Suppressor macrophage treated with lipopolysaccharide for 4 hours (primary cell): ENCODE data around the gene ATP2A3.

Experiments
- DNase-seq: peaks from one replicate; pipeline ENCODE4 v3.0.0-alpha.2; 2020

The ATP2A3 gene

DNA sequence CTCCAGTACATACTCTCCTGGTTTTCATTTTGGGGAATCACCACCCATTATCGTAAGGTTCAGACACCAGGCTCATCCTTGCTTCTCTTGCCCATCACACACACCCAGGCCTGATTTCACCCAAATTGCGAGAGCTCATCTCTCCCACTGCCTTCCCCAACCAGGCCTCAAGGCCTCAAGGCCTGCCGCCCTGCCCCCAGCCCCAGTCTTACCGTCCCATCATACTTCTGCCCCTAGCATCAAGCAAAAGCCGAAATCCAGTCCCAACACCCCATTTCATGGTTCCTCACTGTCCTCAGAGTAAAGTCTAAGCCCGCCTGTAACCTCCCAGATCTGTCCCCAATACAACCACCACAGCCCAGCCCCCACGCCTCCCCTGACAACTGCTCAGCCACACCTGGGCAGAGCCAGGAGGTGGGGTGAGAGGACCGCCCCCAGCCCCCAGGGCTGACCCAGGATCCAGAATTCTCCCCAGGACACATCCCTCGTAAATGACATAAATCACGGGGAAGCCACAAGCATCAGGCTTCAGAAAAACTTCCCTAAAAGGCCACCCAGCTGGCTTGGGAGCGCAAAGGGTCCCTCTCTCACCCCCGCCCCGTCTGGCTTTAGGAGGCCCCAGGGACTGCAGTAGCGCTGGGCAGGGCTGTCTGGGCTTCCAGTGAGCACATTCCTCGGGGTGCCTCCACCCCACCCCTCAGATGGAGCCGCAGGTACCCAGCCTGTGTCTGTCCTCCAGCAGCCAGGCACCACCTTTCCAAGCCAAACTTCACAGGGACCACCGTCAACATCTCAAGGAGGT is 38.4 kb downstream of the ATP2A3 start:
- DNase-seq = no peak

DNA sequence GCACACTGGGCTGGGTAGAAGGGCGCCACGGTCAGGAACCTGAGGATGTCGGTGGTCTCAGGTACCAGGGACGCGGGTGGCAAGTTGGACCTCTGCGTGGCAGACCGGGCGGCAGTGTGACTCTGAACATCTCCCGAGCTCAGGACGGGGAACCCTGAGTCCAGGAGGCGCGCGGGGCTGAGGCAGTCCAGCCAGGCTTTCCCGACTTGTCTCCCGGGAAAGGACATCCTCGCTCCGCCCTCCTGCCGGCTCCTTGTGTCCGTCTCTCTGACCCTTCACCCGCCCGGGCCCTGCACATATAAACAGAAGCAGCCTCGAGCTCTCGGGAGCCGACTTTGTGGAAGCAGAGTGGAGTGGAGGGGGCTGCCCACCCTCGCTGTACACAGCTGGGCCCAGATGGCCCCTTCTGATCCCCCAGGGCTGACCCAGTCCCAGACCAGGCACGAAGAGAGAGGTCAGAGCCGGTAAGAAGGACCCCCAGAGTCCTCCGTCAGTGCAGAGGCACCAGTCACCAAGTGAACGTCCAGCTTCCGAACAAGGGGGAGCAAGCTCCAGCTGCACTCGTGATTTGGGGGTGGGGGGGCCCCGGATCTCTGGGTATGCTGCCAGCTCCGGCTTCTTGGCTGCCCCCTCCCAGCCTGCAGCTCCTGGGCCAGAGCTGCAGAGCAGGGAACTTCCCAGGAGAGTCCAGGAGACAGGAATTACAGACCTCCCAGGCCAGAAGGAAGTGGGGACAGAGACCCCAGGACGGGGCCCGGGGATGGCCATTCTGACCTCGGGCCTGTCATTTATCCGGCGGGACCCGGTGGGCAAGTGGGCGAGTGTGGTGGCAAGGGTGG is 39.5 kb downstream of the ATP2A3 start:
- no peak for DNase-seq

DNA sequence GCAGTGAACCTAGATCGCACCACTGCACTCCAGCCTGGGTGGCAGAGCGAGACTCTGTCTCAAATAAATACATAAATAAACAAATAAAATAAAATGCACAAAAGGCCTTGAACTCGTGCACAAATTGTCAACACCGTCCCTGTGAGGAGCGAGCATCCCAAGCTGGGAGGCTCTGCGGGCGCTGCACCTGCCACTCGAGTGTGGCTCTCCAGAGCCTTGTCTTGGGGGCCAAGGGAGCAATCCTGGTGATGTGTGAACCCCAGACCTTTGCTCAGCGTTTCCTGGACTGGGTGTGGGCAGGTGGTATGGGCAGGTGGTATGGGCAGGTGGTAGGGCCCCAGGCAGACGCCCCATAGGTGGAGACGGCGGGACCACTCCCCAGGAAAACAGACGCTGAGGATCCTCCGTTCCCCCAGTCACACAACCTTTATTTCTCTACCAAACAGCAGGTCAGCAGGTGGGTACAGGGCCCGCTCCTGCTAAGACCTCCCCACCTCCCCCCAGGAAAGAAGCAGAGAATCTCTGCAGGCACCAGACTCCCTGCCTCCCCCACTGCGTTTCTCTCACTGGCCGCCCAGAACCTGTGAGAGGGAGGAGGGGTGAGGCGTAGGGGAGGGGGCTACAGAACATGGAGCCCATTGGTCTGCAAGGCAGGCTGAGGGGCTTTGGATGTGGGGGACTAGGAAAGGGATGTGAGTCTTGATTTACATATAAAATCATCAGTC is 40.6 kb downstream of the ATP2A3 start:
- no peak for DNase-seq

DNA sequence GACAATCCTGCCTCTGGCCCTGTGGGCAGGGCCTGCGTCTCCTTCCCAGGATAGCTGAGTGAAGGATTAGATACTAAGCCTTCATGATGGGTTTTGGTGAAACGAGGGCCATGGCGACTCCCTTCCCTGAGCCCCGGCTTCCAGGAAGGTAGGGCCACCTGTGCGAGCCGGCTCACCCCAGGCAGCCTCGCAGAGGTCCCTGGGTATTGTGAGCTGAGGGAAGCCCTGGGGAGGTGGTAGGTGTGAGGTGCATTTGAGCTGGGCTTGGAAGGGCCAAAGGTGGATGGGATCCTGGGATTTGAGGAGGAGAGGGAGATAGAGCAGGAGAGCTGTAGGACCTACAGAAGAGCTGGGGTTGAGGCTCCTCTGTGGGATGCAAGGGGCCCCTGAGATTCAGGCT is 41.5 kb downstream of the ATP2A3 start:
- no peak for DNase-seq

DNA sequence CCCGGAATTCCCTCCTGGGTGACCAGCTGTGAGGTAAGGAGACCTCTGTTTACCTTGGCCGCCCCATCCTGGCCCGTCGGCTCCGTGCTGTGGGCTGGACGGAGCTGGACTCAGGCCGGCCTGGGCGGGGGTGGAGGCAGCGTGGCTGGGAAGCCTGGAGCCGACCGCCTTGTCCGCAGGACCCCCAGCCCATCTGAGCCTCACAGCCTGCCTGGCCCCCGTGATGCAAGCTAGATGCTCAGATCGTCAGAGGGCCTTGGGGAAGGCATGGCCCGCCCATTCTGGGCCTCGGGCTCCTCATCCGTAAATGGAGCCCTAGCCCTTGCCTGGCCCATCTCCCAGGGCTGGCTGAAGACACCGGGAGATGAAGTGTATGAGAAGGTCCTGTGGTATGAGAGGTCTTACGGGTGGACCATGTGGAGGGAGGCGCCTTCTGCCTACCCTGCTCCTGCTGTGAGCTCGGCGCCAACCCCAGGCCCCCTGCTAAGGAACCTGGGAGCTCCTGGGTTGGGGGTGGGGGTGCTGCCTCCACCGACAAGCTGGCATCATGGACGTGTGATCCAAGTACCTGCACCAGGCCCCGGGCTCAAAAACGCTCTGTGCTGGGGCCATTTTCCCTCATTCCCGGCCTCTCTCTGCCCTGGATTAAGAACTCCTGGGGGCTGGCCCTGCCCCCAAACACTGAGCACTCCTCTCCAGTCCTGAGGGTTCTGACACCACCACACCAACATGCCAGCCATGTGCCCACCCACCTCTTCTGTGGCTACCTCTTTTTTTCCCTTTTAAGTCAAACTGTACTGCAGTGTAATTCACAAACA is 42.5 kb downstream of the ATP2A3 start:
- no peak for DNase-seq

DNA sequence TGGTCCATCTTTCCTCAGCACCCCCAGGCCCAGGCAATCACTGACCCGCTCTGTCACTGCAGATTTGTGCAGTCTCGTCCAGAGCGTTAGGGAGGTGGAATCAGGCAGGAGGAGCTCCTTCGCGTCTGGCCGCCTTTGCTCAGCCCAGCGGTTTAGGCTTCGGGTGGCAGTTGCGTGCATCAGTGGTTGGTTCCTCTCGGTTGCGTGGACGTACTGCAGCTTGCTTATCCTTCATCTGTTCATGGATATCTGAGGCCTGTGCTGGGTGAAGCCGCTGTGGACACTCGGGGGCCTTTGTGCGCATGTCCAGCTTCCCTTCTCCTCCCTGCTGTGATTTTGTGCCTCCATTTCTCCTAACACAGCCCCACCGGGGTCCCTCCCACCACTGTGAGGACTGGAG is 43.2 kb downstream of the ATP2A3 start:
- DNase-seq = no peak

DNA sequence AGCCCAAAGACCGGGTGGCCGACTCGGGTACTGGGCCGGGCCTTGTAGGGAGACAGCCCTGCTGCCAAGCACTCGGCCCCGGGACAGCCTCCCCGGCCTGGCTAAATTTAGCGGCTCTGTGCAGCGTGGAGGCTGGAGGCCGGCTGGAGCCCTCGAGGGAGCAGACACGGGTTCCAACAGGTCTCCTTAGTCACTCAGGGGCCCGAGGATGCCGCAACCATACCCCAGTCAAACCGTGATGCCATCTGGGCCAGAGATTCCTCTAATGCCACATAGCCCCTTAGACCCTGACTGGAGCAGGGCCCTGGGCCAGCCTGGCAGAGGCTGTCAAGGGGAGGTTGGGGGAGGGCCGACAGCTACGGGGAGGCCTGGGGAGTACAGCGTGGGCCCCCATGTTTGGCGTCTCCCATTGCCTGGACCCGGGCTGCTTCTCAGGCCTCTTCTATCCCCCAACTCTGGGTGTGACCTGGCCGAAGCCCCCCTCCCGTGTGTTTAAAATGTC is 45.1 kb downstream of the ATP2A3 start:
- no peak for DNase-seq

DNA sequence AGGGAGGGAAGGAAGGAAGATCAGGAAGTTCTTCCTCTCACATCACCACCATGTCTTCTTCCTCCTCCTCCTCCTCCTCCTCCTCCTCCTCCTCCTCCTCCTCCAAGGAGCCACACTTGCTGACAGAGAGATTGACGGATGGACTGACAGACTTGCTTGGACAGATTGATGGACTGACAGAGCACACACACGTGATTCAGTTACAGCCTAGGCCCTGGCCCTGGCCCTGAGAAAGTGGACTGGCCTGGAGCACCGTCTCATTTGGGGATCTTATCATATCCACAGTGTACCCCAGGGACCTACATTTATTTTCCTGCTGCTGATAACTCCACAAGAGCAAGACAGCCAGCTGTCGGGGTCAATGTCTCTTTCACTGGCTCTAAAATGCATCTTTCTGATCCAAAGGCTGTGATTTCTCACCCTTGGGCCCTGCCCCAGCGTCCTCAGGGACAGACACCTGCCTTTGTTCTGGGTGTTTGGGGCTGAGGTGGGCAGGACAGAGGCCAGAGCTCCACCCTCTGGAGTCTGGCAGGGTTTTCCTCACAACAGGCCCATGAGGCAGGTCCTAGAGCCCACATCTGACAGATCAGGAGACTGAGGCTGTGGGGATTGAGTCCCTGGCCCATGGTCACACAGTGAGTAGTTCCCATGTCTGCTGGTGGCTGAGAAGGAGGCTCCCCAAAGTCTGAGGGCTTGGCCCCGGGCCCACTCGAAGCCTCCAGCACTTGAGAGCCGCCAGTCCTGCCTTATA is 45.7 kb downstream of the ATP2A3 start:
- DNase-seq = no peak

DNA sequence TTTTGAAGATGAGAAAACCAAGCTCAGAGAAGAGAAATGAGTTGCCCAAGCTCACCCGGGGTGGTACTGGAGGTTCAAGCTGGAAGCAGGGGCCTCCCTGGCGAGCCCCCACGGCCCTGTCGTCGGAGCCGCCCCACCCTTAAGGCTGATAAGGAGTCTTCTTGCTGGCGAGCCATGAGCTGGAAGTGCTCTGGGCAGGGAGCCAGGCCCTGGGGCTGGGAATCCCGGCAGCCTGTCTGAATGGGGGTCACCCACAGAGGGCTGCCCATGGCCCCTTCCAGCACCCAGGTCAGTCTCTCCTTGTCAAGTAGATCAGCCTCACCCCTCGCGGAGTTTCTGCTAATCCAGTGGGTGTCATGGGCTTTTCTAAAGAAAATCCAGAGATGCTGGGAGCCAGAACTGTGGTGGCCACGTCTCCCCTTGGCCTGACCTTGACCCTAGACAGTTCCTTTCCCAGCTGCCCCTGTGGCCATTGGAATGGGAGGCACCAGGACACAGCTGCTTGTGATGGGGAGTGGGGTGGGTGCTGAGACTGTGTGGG is 46.8 kb downstream of the ATP2A3 start:
- DNase-seq = no peak

DNA sequence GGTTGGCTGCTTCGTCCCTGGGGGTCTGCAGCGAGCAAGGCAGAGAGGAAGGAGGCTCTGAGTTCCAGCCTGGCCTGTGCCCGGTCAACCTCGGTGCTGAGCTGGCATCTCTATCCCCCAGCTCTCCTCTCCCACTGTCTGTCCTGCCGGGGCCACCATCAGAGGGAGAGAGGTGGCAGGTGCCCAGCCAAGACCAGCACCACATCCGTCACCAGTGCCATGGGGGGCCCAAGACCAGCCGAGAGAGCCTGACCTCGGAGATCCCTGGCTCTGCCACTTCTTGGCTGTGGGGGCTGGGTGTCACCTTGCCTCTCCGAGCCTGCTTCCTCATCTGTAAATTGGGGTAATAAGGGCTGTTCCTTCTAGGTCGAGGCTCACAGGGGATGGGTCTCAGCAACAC is 47.4 kb downstream of the ATP2A3 start:
- DNase-seq = no peak

DNA sequence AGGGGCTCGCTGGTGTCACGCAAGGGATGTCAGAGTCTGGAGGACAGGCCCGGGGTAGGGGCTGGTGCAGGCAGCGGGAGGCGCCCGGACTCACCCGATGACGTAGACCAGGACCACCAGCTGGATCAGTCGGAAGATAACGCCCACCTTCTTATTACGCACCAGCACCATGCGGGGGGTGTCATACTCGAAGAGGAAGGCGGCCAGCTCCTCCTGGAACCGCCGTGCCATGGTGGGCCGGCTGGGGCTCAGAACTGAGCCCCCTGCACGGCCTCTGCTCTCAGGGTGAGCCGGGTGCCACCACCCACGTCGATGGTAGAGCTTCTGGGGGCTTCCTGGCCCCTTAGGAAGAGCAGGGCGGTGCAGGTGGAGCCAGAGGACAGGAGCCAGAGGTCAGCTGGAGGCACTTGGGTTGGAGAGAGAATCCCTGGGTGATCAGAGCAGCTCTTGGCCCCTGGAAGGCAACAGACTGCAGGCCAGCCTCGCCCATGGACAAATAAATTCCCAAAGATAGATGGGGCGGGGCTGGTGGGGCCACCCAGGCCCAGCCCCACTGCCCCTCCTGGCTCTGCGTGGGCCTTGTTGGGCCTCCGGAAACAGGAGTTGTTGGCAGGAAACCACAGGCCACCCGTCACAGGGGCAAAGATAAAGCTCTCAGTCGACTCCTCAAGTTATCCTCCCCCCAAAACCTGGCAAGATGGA is 48.1 kb downstream of the ATP2A3 start, which contains the start of gene P2RX1:
TSS of gene P2RX1 (minus strand) at position 471 of the 702 bp plus-strand sequence. CDS start at position 231, 240 bp downstream.
- peak; percentile 59 for DNase-seq

DNA sequence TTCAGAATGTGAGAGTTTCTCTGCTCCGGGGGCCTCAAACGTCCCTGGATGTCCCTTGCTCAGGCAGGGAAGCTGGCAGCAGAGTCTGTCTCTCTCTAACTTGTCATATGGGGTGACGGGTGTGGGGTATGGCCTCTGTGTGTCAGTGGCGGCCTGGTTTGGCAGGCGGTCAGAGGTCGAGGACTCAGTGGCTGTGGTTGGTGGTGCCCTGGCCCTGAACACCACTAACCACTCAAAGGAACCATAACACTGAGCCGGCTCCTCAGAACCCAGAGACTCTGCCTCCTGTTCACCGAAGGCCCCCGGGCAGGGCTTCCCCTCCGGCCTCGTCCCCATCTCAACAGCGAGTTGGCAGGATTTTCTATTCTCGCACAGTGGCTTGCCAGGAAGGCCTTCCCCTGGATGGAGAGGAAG is 48.6 kb downstream of the ATP2A3 start:
- DNase-seq = peak; percentile 43

DNA sequence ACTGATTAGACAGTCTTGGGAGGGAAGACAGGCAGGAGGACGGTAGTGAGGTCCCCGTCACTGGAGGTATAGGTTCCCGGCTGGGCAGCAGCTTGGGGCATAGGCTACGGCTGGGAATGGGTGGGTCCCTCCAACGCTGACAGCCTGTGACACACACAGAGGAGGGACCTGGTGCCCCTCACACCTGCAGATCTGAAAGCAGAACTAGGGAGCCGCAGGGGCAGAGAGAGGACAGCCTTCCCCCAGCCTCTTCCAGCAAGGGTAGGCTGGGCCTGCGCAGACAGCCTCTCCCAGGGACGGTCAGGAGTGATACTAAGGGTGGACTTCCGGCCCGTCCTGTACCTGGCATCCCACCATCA is 49.9 kb downstream of the ATP2A3 start:
- no peak for DNase-seq

DNA sequence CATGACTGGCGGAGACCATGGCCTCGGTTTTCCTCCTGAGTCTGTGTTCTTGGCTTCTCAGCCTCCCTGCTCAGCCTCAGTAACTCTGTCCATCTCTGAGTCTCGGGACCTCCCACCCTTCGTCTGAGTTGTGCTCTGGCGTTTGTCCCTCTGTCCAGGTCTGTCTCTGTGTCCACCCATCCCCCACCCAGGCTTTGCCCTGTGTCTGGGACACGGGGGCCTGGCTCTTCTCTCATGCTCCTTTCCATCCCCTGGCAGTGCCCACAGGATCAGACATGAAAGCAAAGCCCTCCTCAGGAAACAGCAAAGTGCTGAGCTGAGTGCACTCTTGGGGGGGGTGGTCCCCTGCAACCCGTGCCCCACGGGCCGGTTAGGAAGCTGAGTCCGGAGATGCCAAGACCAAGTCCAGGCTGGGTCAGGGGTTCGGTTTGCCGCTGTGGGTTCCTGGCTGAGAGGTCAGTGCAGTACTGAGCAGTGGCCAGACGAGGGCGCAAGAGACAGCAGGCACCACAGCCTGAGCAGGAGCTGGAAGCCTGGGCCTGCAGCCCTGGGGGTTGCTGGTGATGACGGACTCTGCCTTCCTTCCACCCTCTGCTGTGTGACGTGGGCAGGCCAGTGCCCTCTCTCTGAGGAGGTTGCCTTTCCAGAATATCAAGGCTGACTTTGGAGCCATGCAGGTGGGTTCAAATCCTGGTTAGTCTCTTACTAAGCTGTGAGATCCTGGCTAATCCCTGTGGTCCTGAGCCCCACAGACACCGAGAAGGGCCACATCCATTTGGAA is 50.5 kb downstream of the ATP2A3 start:
- DNase-seq = peak; percentile 88

DNA sequence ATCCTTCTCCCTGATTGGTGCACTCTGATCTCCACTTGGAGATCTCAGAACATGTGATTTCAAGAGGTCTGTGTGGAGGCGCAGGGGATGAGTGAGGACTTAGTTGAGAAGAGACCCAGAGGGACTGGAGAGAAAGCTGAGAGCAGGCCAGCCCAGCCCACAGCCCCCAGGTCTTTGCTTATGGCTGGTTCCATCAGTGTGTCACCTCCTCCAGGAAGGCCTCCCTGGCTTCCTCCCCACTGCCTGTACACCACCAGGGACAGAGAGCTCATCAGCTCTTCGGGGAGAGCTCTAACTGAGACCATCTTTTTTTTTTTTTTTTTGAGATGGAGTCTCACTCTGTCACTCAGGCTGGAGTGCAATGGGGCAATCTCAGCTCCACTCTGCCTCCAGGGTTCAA is 51.4 kb downstream of the ATP2A3 start:
- no peak for DNase-seq

DNA sequence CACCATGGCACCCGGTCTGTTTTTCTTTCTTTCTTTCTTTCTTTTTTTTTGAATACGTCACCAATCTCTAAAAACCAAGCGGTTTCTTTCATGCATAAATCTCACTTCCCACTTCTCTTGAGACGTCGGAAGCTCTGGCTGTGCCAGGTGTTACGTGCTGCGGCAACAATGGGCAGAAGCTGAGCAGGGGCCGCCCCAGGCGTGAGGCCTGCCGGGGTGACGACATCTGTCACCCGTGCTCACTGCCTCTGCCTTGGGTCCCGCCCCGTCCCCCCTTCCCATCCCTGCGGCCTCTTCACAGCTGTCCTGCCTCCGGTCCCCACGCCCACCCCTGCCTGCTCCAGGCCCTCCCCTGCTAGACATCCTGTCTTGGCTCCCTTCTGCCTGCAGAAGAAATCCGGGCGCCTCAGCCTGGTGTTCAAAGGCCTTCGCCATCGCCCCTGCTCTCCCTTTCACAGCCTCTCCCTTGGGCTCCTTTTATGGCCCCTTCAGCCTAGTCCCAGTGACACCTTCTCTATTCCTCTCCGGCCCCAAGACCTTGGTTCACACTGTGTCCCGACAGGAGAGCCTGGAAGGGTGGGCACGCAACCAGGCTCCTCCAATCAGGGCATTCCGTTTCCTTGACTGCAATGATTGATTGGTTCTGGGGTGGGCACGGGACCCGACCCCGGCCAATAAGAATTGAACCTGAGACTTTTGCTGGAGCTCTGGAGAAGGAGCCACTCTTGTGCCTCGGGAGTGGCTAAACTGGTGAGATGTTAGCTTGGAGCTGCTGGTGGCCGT is 52.8 kb downstream of the ATP2A3 start:
- peak; percentile 62 for DNase-seq

DNA sequence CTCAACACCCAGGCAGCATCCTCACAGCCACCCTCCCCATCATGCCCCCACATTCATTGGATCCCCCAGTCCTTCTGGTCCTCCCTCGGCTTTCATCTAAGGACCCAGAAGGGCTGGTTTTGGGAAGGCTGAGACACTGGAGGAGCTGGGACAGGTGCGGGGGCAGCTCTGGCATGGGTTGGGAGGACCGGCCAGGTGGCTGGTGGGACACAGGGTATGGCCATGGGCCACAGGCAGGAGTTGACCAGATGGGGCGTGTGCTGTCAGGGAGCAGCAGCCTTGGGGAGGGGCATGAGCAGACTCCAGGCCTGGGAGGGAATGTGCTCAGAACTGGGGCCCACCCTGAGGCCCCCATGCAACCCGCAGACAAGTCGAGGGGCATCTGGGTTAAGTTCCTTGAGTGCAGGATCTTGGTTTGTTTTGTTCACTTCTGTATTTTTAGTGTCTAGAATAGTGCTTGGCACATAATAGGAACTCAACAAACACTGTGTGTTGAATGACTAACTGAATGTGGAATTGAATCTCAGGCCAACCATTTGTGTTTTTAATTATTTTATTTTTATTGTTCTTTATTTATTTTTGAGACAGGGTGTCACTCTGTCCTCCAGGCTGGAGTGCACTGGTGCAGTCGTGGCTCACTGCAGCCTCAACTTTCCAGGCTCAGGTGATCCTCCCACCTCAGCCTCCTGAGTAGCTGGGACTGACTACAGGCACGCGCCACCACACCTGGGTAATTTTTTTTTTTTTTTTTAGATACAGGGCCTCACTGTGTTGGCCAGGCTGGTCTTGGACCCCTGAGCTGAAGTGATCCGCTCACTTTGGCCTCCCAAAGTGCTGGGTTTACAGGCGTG is 53.6 kb downstream of the ATP2A3 start:
- DNase-seq = no peak

DNA sequence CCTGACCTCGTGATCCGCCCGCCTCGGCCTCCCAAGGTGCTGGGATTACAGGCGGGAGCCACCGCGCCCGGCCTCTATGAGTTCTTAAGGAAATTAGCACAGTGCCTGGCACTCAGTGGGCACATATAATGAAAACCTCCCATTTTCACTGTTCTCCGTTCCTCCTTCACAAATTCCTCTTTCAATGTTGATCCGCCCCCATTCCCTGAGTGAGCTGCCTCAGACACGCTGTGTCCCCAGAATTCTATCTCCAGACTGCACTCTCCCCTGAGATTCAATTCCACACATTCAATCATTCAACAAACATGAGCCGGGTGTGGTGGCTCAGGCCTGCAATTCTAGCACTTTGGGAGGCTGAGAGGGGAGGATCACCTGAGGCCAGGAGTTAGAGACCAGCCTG is 55.0 kb downstream of the ATP2A3 start:
- DNase-seq = no peak
